Measurements from ENCODE around the gene TRERF1.

GRCh38 chr6:42402184-42402583, 49.5 kb downstream of the TRERF1 start:
- TF ChIP-seq CTCF (IDR thresholded peaks at IDR 0.05) (no peak), POLR2A (IDR thresholded peaks at IDR 0.05) (no peak)
